BLaER1 treated with 17β-estradiol and CSF1 and Interleukin-3, amounts not matched to agents 10 nM and 100 nM (cell line): ENCODE data around the gene AUTS2.

Experiments used
- H3K27ac ChIP-seq, 11 experiments: shearing (Covaris generic); formaldehyde crosslinking; 2 replicates each; pipeline ENCODE4 v1.8.1; 2022
- H3K27me3 ChIP-seq, 11 experiments: shearing (Covaris generic); formaldehyde crosslinking; 2 replicates each; pipeline ENCODE4 v1.8.1; 2022
- H3K36me3 ChIP-seq, 11 experiments: shearing (Covaris generic); formaldehyde crosslinking; 2 replicates each; pipeline ENCODE4 v1.8.1; 2022
- H3K4me1 ChIP-seq, 10 experiments: shearing (Covaris generic); formaldehyde crosslinking; 2 replicates each; pipeline ENCODE4 v1.8.1; 2022
- H3K4me2 ChIP-seq, 11 experiments: shearing (Covaris generic); formaldehyde crosslinking; 2 replicates each; pipeline ENCODE4 v1.8.1; 2022
- H3K4me3 ChIP-seq, 10 experiments: shearing (Covaris generic); formaldehyde crosslinking; 2 replicates each; pipeline ENCODE4 v1.8.1; 2022
- H3K9ac ChIP-seq, 11 experiments: shearing (Covaris generic); formaldehyde crosslinking; 2 replicates each; pipeline ENCODE4 v1.8.1; 2022
- H3K9me3 ChIP-seq, 11 experiments: shearing (Covaris generic); formaldehyde crosslinking; replicated peaks in 1 of 11; 2 replicates each; pipeline ENCODE4 v1.8.1; 2022
- H4K20me1 ChIP-seq, 11 experiments: shearing (Covaris generic); formaldehyde crosslinking; 2 replicates each; pipeline ENCODE4 v1.8.1; 2022
- Cebpa-rat ChIP-seq, 11 experiments: shearing (Covaris generic); IDR thresholded peaks; 2 replicates each; pipeline ENCODE4 v1.8.1; 2022

Gene AUTS2

GRCh38 chr7:69862413-69863064 is 264.3 kb downstream of the AUTS2 start:
- H3K36me3 ChIP-seq = no peaks in the 10 kb centered on the region
- no peak for TF ChIP-seq Cebpa-rat (IDR thresholded peaks at IDR 0.05)
- no peak overlapping the region for H3K4me3 ChIP-seq
- H3K9ac ChIP-seq = no peak overlapping the region
- H3K27ac ChIP-seq = no peak overlapping the region
- no peaks in the 10 kb centered on the region for H3K27me3 ChIP-seq
- no peak overlapping the region for H3K4me2 ChIP-seq
- peaks cover 0 to 88% (median 44%) of the 10 kb centered on the region in 11 experiments; a peak in 11 of 22 replicates for H4K20me1 ChIP-seq
- H3K9me3 ChIP-seq = no peaks in the 10 kb centered on the region
- peaks cover 0 to 17% (median 2%) of the 10 kb centered on the region in 10 experiments; a peak in 6 of 20 replicates for H3K4me1 ChIP-seq

GRCh38 chr7:69864274-69864673 is 266.0 kb downstream of the AUTS2 start:
- TF ChIP-seq Cebpa-rat (IDR thresholded peaks at IDR 0.05) = no peak
- Histone ChIP-seq H3K4me2 (no peak overlapping the region), H3K4me1 (peaks cover 0 to 8% (median 5%) of the 10 kb centered on the region in 10 experiments; a peak in 7 of 20 replicates), H3K36me3 (peaks cover 0 to 4% (median 0%) of the 10 kb centered on the region in 11 experiments; a peak in 1 of 22 replicates), H3K27ac (no peak overlapping the region), H3K9me3 (no peaks in the 10 kb centered on the region), H4K20me1 (peaks cover 0 to 83% (median 30%) of the 10 kb centered on the region in 11 experiments; a peak in 11 of 22 replicates), H3K27me3 (no peaks in the 10 kb centered on the region), H3K4me3 (no peak overlapping the region), H3K9ac (no peak overlapping the region)

- Histone ChIP-seq H3K27ac (no peak overlapping the region), H3K27me3 (no peaks in the 10 kb centered on the region), H4K20me1 (peaks cover 0 to 85% (median 30%) of the 10 kb centered on the region in 11 experiments; a peak in 11 of 22 replicates), H3K4me1 (peaks cover 0 to 8% (median 5%) of the 10 kb centered on the region in 10 experiments; a peak in 7 of 20 replicates), H3K9me3 (no peaks in the 10 kb centered on the region), H3K4me3 (no peak overlapping the region), H3K9ac (no peak overlapping the region), H3K4me2 (no peak overlapping the region), H3K36me3 (peaks cover 0 to 4% (median 0%) of the 10 kb centered on the region in 11 experiments; a peak in 1 of 22 replicates)
- no peak for TF ChIP-seq Cebpa-rat (IDR thresholded peaks at IDR 0.05)
Observed at GRCh38 chr7:69864822-69865221, 266.5 kb downstream of the AUTS2 start.

GRCh38 chr7:69868921-69869320 is 270.6 kb downstream of the AUTS2 start:
- Histone ChIP-seq H3K4me2 (peak overlapping the region in 2 of 11 experiments; percentile 25 to 27; a peak in 3 of 22 replicates), H3K4me3 (no peak overlapping the region), H3K27me3 (no peaks in the 10 kb centered on the region), H3K4me1 (peaks cover 0 to 16% (median 11%) of the 10 kb centered on the region in 10 experiments; a peak in 12 of 20 replicates), H3K27ac (no peak overlapping the region), H4K20me1 (peaks cover 0 to 63% (median 37%) of the 10 kb centered on the region in 11 experiments; a peak in 10 of 22 replicates), H3K9me3 (no peaks in the 10 kb centered on the region), H3K36me3 (peaks cover 0 to 4% (median 0%) of the 10 kb centered on the region in 11 experiments; a peak in 1 of 22 replicates), H3K9ac (no peak overlapping the region)
- TF ChIP-seq Cebpa-rat (IDR thresholded peaks at IDR 0.05) = no peak

GRCh38 chr7:69871213-69871885 is 273.1 kb downstream of the AUTS2 start:
- Histone ChIP-seq H3K9me3 (no peaks in the 10 kb centered on the region; a peak in 2 of 22 replicates), H3K4me2 (peak overlapping the region in 1 of 11 experiments; percentile 26; a peak in 1 of 22 replicates), H3K36me3 (peaks cover 0 to 4% (median 0%) of the 10 kb centered on the region in 11 experiments; a peak in 1 of 22 replicates), H3K4me1 (peaks cover 0 to 16% (median 11%) of the 10 kb centered on the region in 10 experiments; a peak in 12 of 20 replicates), H3K9ac (no peak overlapping the region), H3K4me3 (no peak overlapping the region), H3K27ac (no peak overlapping the region), H4K20me1 (peaks cover 0 to 48% (median 20%) of the 10 kb centered on the region in 11 experiments; a peak in 9 of 22 replicates), H3K27me3 (no peaks in the 10 kb centered on the region)
- no peak for TF ChIP-seq Cebpa-rat (IDR thresholded peaks at IDR 0.05)

- peaks cover 0 to 46% (median 16%) of the 10 kb centered on the region in 11 experiments; a peak in 8 of 22 replicates for H4K20me1 ChIP-seq
- H3K36me3 ChIP-seq = peaks cover 0 to 4% (median 0%) of the 10 kb centered on the region in 11 experiments; a peak in 1 of 22 replicates
- no peaks in the 10 kb centered on the region; a peak in 2 of 22 replicates for H3K9me3 ChIP-seq
- TF ChIP-seq Cebpa-rat (IDR thresholded peaks at IDR 0.05) = no peak
- no peaks in the 10 kb centered on the region for H3K27me3 ChIP-seq
- peaks cover 0 to 16% (median 11%) of the 10 kb centered on the region in 10 experiments; a peak in 12 of 20 replicates for H3K4me1 ChIP-seq
- H3K27ac ChIP-seq = no peak overlapping the region
- peak overlapping the region in 2 of 11 experiments; percentile 3 to 26; a peak in 3 of 22 replicates for H3K4me2 ChIP-seq
- no peak overlapping the region for H3K4me3 ChIP-seq
- H3K9ac ChIP-seq = no peak overlapping the region
Observed at GRCh38 chr7:69871886-69872569, 273.8 kb downstream of the AUTS2 start.

GRCh38 chr7:69873512-69873911 is 275.2 kb downstream of the AUTS2 start:
- peaks cover 0 to 4% (median 0%) of the 10 kb centered on the region in 11 experiments; a peak in 1 of 22 replicates for H3K36me3 ChIP-seq
- no peak overlapping the region for H3K4me2 ChIP-seq
- no peak overlapping the region for H3K4me3 ChIP-seq
- peaks cover 0 to 56% (median 19%) of the 10 kb centered on the region in 11 experiments; a peak in 11 of 22 replicates for H4K20me1 ChIP-seq
- H3K27ac ChIP-seq = no peak overlapping the region
- no peak for TF ChIP-seq Cebpa-rat (IDR thresholded peaks at IDR 0.05)
- peaks cover 5 to 16% (median 12%) of the 10 kb centered on the region in 10 experiments; a peak in 14 of 20 replicates for H3K4me1 ChIP-seq
- no peak overlapping the region for H3K9ac ChIP-seq
- no peaks in the 10 kb centered on the region for H3K27me3 ChIP-seq
- H3K9me3 ChIP-seq = no peaks in the 10 kb centered on the region; a peak in 2 of 22 replicates

GRCh38 chr7:69878015-69878414 is 279.7 kb downstream of the AUTS2 start:
- Histone ChIP-seq H4K20me1 (peaks cover 0 to 51% (median 25%) of the 10 kb centered on the region in 11 experiments; a peak in 13 of 22 replicates), H3K4me1 (peaks cover 0 to 22% (median 15%) of the 10 kb centered on the region in 10 experiments; a peak in 13 of 20 replicates), H3K36me3 (peaks cover 0 to 6% (median 0%) of the 10 kb centered on the region in 11 experiments; a peak in 2 of 22 replicates), H3K4me2 (no peak overlapping the region), H3K27me3 (no peaks in the 10 kb centered on the region), H3K4me3 (no peak overlapping the region), H3K9me3 (no peaks in the 10 kb centered on the region; a peak in 2 of 22 replicates), H3K27ac (no peak overlapping the region), H3K9ac (no peak overlapping the region)
- TF ChIP-seq Cebpa-rat (IDR thresholded peaks at IDR 0.05) = no peak
